Cardiac fibroblast (primary cell): ENCODE data around the gene CAV3.
A peak's percentile ranks its signal among the peaks of the same experiment; 100 is the strongest.

Source experiments
- DNase-seq, 2 donors: peaks; one replicate each; pipeline versions ENCODE4 v3.0.0 to v3.0.0-alpha.2; 2010; ENCODE audit warnings: low read depth in 2 of 2
- H3K4me3 ChIP-seq, 2 donors: replicated peaks in 1 of 2; 1 replicate in 1 of 2; 2 replicates in 1 of 2; pipeline ENCODE4 v1.5.1; 2011; ENCODE audit warnings: low read depth in 2 of 2, low read length in 2 of 2, mild to moderate bottlenecking in 2 of 2, moderate library complexity in 1 of 2
- CTCF ChIP-seq: IDR thresholded peaks from one replicate; pipeline ENCODE4 v1.5.1; 2011; ENCODE audit warnings: low read depth, mild to moderate bottlenecking, low read length, inconsistent platforms

The CAV3 gene

GRCh38 chr3:8767256-8767666 is 33.7 kb downstream of the CAV3 start:
- no peak overlapping the region for H3K4me3 ChIP-seq
- no peak for DNase-seq
- no peak for TF ChIP-seq CTCF

GRCh38 chr3:8767667-8768363 is 34.2 kb downstream of the CAV3 start:
- H3K4me3 ChIP-seq = peak overlapping the region; percentile 52 to 62
- no peak for TF ChIP-seq CTCF
- peak in 1 of 2 donors; percentile 24 for DNase-seq

- TF ChIP-seq CTCF = no peak
- peak overlapping the region; percentile 52 to 62 for H3K4me3 ChIP-seq
- DNase-seq = peak in 1 of 2 donors; percentile 23
Measured at GRCh38 chr3:8768364-8769087, 34.9 kb downstream of the CAV3 start.

GRCh38 chr3:8769088-8769822 is 35.7 kb downstream of the CAV3 start, which contains the start of gene OXTR:
Gene OXTR (minus strand): TSS chr3:8769613. CDS start chr3:8768187, 1,426 bp downstream.
- H3K4me3 ChIP-seq = peak within 1 kb of the TSS; percentile 52 to 62
- TF ChIP-seq CTCF = peak; percentile 90

GRCh38 chr3:8773941-8774542 is 40.4 kb downstream of the CAV3 start:
- no peak for DNase-seq
- TF ChIP-seq CTCF = no peak
- no peak overlapping the region for H3K4me3 ChIP-seq

More at GRCh38 chr3:8769088-8769822, 35.7 kb downstream of the CAV3 start, which contains the start of gene OXTR:
- peak; percentile 79 to 81 for DNase-seq

- DNase-seq = no peak
- TF ChIP-seq CTCF = no peak
- no peak overlapping the region for H3K4me3 ChIP-seq
Measured at GRCh38 chr3:8775181-8775580, 41.6 kb downstream of the CAV3 start.
